Measurements from ENCODE around the gene GNGT2. TPM values are rescaled to one million over a fixed set of nuclear protein-coding genes. Genes with fewer than 3 reads are reported as not detected.

The GNGT2 gene
- total RNA-seq, 4 donors from 2014 or later, result 1.4 to 1.7 TPM; not detected in 2

DNA sequence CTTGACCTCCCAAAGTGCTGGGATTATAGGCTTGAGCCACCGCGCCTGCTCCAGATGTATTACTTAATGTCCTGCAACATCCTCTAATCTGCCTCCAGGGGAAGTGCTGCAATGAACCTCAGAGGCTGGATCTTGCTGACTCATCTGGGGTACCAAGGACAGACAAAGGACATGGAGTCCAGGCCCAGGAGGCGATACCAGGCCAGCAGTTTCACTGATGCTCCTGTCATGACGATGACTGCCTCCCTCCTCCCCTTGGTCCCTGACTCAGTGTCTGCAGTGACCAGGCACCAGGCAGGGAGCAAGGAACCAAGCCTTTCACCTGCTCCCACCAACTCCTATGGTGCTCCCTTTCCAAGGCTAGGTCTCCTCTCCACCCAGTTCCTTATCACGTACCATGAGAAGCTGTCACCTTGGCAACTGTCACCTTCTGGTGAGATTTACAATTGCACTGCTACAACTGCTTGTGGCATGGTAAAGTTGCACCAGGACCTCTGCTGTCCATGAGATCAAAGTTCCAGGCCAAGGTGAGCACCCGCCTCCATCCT is 41.8 kb upstream of the GNGT2 start:
- Histone ChIP-seq H3K4me1 (peaks cover 0 to 8% (median 2%) of the 10 kb centered on the region in 3 donors), H3K27me3 (peaks cover 0 to 32% (median 0%) of the 10 kb centered on the region in 4 donors), H3K4me3 (no peak overlapping the region), H3K9me3 (no peaks in the 10 kb centered on the region), H3K27ac (no peak overlapping the region), H3K36me3 (no peaks in the 10 kb centered on the region)
- intact Hi-C loops (cut with DNase I), result no loop called here
- DNase-seq, result no peak
- WGBS, 2 donors, result 70 to 76% methylated on average over 2 to 4 of the region's 6 CpGs
- no peak for TF ChIP-seq POLR2A (IDR thresholded peaks at IDR 0.05)
- TF ChIP-seq CTCF (IDR thresholded peaks at IDR 0.05), result no peak

DNA sequence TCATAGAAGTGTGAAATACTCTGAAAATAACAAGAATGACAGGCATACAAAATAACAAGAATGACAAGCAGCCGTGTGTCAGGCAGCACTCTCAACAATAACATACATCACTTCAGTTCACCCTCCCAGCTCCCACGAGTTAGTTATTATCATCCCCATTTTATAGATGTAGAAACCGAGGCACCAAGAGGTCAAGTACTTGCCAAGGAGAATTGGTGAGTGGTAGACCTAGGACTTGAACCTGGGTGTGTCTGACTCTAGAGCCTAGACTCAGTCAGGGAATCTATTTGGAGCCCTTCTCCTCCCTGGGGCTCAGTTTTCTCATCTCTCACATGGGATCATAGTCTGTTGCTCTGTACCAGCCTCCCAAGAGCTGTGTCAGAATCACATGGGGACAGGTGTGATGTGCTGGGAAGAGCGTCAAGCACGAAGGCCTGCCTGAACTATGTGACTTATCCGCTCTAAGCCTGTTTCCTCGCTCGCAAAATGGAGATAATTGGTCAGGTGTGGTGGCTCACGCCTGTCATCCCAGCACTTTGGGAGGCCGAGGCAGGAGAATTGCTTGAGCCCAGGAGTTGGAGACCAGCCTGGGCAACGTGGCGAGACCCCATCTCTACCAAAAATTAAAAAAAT is 39.6 kb upstream of the GNGT2 start:
- no peaks in the 10 kb centered on the region for H3K9me3 ChIP-seq
- WGBS, 2 donors, result 80 to 81% methylated on average over 6 to 12 of the region's 12 CpGs
- H3K4me3 ChIP-seq, result no peak overlapping the region
- TF ChIP-seq POLR2A (IDR thresholded peaks at IDR 0.05) (no peak), CTCF (IDR thresholded peaks at IDR 0.05) (no peak)
- H3K27ac ChIP-seq, result no peak overlapping the region
- peaks cover 0 to 8% (median 2%) of the 10 kb centered on the region in 3 donors for H3K4me1 ChIP-seq
- H3K27me3 ChIP-seq, result peaks cover 0 to 44% (median 0%) of the 10 kb centered on the region in 4 donors
- DNase-seq, result no peak
- no peaks in the 10 kb centered on the region for H3K36me3 ChIP-seq
- intact Hi-C loops (cut with DNase I), result no loop called here

GRCh38 chr17:49249292-49249794 is 39.0 kb upstream of the GNGT2 start:
- H3K27me3 ChIP-seq, result peaks cover 0 to 44% (median 0%) of the 10 kb centered on the region in 4 donors
- no peak for DNase-seq
- H3K36me3 ChIP-seq, result no peaks in the 10 kb centered on the region
- no peak overlapping the region for H3K27ac ChIP-seq
- TF ChIP-seq CTCF (IDR thresholded peaks at IDR 0.05), result no peak
- no peak for TF ChIP-seq POLR2A (IDR thresholded peaks at IDR 0.05)
- 10 to 13% methylated on average over 2 to 8 of the region's 10 CpGs for WGBS, 2 donors
- H3K4me3 ChIP-seq, result no peak overlapping the region
- intact Hi-C loops (cut with DNase I), result no loop called here
- H3K4me1 ChIP-seq, result peaks cover 0 to 8% (median 2%) of the 10 kb centered on the region in 3 donors
- no peaks in the 10 kb centered on the region for H3K9me3 ChIP-seq

DNA sequence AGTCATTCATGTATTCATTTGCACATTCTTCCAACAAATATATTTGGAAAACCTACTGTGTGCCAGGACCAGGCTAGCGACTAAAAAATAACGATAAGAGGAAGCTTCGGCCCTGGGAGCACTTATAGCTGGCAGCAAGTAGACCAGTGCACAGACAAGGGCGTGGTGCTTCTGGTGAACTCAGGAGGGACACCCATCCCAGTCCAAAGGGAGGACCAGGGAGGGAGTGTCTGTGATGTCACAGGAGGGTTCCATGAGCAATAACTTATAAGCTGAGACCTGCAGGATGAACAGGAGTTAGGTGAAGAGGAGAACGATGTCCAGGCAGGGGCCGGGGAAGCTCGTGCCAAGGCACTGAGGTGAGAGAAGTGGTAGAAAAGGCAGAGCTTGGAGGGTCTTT is 37.6 kb upstream of the GNGT2 start:
- no peak overlapping the region for H3K4me3 ChIP-seq
- peaks cover 0 to 44% (median 0%) of the 10 kb centered on the region in 4 donors for H3K27me3 ChIP-seq
- no peaks in the 10 kb centered on the region for H3K9me3 ChIP-seq
- TF ChIP-seq CTCF (IDR thresholded peaks at IDR 0.05) (no peak), POLR2A (IDR thresholded peaks at IDR 0.05) (no peak)
- H3K27ac ChIP-seq, result no peak overlapping the region
- no peaks in the 10 kb centered on the region for H3K36me3 ChIP-seq
- intact Hi-C loops (cut with DNase I), result no loop called here
- H3K4me1 ChIP-seq, result peaks cover 0 to 8% (median 2%) of the 10 kb centered on the region in 3 donors
- DNase-seq, result no peak
- 83 to 84% methylated on average over 7 of the region's 7 CpGs for WGBS, 2 donors

DNA sequence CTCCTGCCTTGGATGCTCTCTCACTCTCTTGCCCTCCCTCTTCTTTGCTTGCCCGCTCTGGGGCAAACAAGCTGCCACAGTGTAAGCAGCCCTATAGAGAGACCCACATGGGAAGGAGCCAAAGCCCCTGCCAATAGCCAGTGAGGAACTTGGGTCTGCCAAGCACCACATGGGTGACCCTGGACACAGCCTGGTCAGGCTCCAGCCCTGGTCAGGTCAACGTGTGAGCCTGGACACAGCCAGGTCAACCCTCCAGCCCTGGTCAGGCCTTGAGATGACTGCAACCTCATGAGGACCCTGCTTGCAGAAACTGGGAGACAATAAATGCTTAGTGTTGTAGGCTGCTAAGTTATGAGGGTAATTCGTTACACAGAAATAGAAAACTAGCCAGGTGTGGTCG is 34.5 kb upstream of the GNGT2 start:
- 91 to 96% methylated on average over 2 to 3 of the region's 4 CpGs for WGBS, 2 donors
- no peak for TF ChIP-seq CTCF (IDR thresholded peaks at IDR 0.05)
- no peak for TF ChIP-seq POLR2A (IDR thresholded peaks at IDR 0.05)

More for the DNA sequence above, 34.5 kb upstream of the GNGT2 start:
- H3K9me3 ChIP-seq, result no peaks in the 10 kb centered on the region
- peaks cover 0 to 8% (median 2%) of the 10 kb centered on the region in 3 donors for H3K4me1 ChIP-seq
- intact Hi-C loops (cut with DNase I), result no loop called here
- H3K27ac ChIP-seq, result no peak overlapping the region
- H3K27me3 ChIP-seq, result peaks cover 0 to 38% (median 0%) of the 10 kb centered on the region in 4 donors
- no peak overlapping the region for H3K4me3 ChIP-seq
- DNase-seq, result no peak
- no peaks in the 10 kb centered on the region for H3K36me3 ChIP-seq

Measured in esophagus squamous epithelium (tissue), 5 donors.